GM12878 (cell line): Measurements from ENCODE around the gene MRPL27. TPM values are rescaled to one million over a fixed set of nuclear protein-coding genes. Genes with fewer than 3 reads are reported as not detected.
"Not testable (repeated sequence)": the region's sequence is repeated elsewhere in the genome, so short reads cannot be mapped to it uniquely, and the experiment has no call there.

ENCODE experiments used
- ATAC-seq: fragments of 200-7000 bp; cut with Tn5 transposase; 3 replicates; pipeline ENCODE4 v1.9.1; 2020; ENCODE audit warnings: mild to moderate bottlenecking, moderate library complexity
- BruUV-seq: library from RNA; stranded (reverse); fragments of 400-500 nt; replicated peaks from 2 replicates; lab custom pipeline; 2021; lab: Mats Ljungman, UMichigan
- CTCF ChIA-PET: fragments of 300-600 bp; sonication (Branson Sonifier 250); formaldehyde crosslinking; extraction: SDS; loops from one replicate; lab custom pipeline; 2021; ENCODE audit warnings: inconsistent platforms; lab: Yijun Ruan, JAX
- POLR2A ChIA-PET: fragments of 350-600 bp; formaldehyde crosslinking; extraction: SDS; loops from one replicate; lab custom pipeline; 2021; ENCODE audit warnings: inconsistent platforms; lab: Charles Lee
- RAD21 ChIA-PET: fragments of 300-600 bp; sonication (Branson Sonifier 250); formaldehyde crosslinking; loops from one replicate; lab custom pipeline; 2023; ENCODE audit warnings: antibody characterized with exemption; ENCODE audit not compliant: unreplicated experiment; lab: Charles Lee
- SMC1A ChIA-PET: fragments of 300-600 bp; sonication (Branson Sonifier 250); formaldehyde crosslinking; loops from one replicate; lab custom pipeline; 2023; ENCODE audit not compliant: unreplicated experiment, uncharacterized antibody; lab: Charles Lee
- DNase-seq: peaks from one replicate; pipeline ENCODE4 v3.0.0-alpha.2; 2011; ENCODE audit warnings: low read depth, low spot score
- FAIRE-seq: peaks from 3 replicates; lab custom pipeline; 2011; peaks lifted over from hg19 to GRCh38; lab: Jason Lieb, UNC
- H2AFZ ChIP-seq: 2 replicates; pipeline ENCODE4 v1.6.0; 2011; ENCODE audit warnings: low read depth, low read length, control low read depth; ENCODE audit not compliant: control insufficient read depth
- H3K27ac ChIP-seq: 2 replicates; pipeline ENCODE4 v1.5.1; 2011; ENCODE audit warnings: control low read depth; ENCODE audit not compliant: control insufficient read depth, insufficient read depth
- H3K27me3 ChIP-seq, 2 experiments: replicated peaks in 1 of 2; 2 replicates each; pipeline versions ENCODE4 v1.6.0 to v1.6.1; 2011; ENCODE audit warnings: low read length in 1 of 2; ENCODE audit not compliant: control insufficient read depth in 2 of 2, insufficient read depth in 2 of 2
- H3K36me3 ChIP-seq, 2 experiments: 2 replicates each; pipeline ENCODE4 v1.5.1; 2011; ENCODE audit warnings: low read length in 1 of 2; ENCODE audit not compliant: control insufficient read depth in 2 of 2, insufficient read depth in 2 of 2
- H3K4me1 ChIP-seq: 2 replicates; pipeline ENCODE4 v1.6.1; 2011; ENCODE audit warnings: mild to moderate bottlenecking, low read length, moderate library complexity, mixed read lengths; ENCODE audit not compliant: control insufficient read depth, insufficient read depth
- H3K4me2 ChIP-seq: 2 replicates; pipeline ENCODE4 v1.6.0; 2011; ENCODE audit warnings: control low read depth; ENCODE audit not compliant: control insufficient read depth, insufficient read depth
- H3K4me3 ChIP-seq: fragments of 200-600 bp; sonication (generic); 2 replicates; pipeline ENCODE4 v1.5.1; 2016
- H3K79me2 ChIP-seq: 2 replicates; pipeline ENCODE4 v1.6.0; 2011; ENCODE audit warnings: low read length; ENCODE audit not compliant: control insufficient read depth, insufficient read depth
- H3K9ac ChIP-seq: 2 replicates; pipeline ENCODE4 v1.8.0; 2011; ENCODE audit warnings: low read length, control low read depth, mixed read lengths; ENCODE audit not compliant: control insufficient read depth, insufficient read depth
- H3K9me3 ChIP-seq: replicated peaks from 3 replicates; pipeline ENCODE4 v1.5.1; 2011; ENCODE audit warnings: mild to moderate bottlenecking, low read length; ENCODE audit not compliant: control insufficient read depth, insufficient read depth
- H4K20me1 ChIP-seq: 2 replicates; pipeline ENCODE4 v1.6.0; 2011; ENCODE audit not compliant: control insufficient read depth, insufficient read depth
- SREBF2 ChIP-seq: IDR thresholded peaks from 2 replicates; pipeline ENCODE4 v1.6.1; 2012; ENCODE audit warnings: mild to moderate bottlenecking, low read length
- WGBS: methylation state at CpG from one replicate; pipeline ENCODE4 v1.1.6; 2016; ENCODE audit warnings: low lambda C conversion rate; ENCODE audit not compliant: insufficient replicate concordance, insufficient coverage; ENCODE audit errors: missing lambda C conversion rate; 5-methylcytosine and 5-hydroxymethylcytosine counted together
- in situ Hi-C: fragments of 300-500 bp; cut with MboI; formaldehyde crosslinking; loops from 9 replicates; pipeline ENCODE4 v1.14.3; 2018; ENCODE audit warnings: mixed read lengths
- intact Hi-C: fragments of 100-400 bp; cut with micrococcal nuclease; formaldehyde crosslinking; loops from one replicate; pipeline ENCODE4 v1.14.2; 2022; ENCODE audit not compliant: unreplicated experiment
- polyA plus RNA-seq, 11 experiments: library from polyadenylated mRNA; depleted of rRNA in 4 of 11; unstranded in 6 of 11; stranded (reverse) in 5 of 11; fragments of >200 nt; fragmentation: Nextera tagmentation in 4 of 11; fragmentation: Illumina TruSeq in 1 of 11; extraction: Ambion mirVana in 4 of 11; extraction: Trizol in 1 of 11; gene quantifications; 1 replicate in 1 of 11; 2 replicates in 10 of 11; pipeline versions ENCODE4 v1.2.1 to v1.2.3, GENCODE V29; 2011 to 2016; ENCODE audit warnings: inconsistent platforms in 2 of 11, missing spikeins in 2 of 11, low read depth in 1 of 11
- total RNA-seq, 4 experiments: library from RNA; depleted of rRNA in 3 of 4; stranded (reverse); fragments of >200 nt in 3 of 4; fragmentation: Illumina TruSeq in 1 of 4; extraction: Trizol in 1 of 4; gene quantifications; 2 replicates each; pipeline versions ENCODE4 v1.2.1 to v1.2.3, GENCODE V29; 2013 to 2021
- TF ChIP-seq, protein P1 (sequence below): fragments of 450-650 bp; IDR thresholded peaks from 2 replicates; pipeline ENCODE4 v1.6.1; 2017; ENCODE audit warnings: low read depth, mild to moderate bottlenecking, moderate library complexity
- TF ChIP-seq, protein P2 (sequence below): fragments of 450-650 bp; IDR thresholded peaks from 2 replicates; pipeline ENCODE4 v1.6.1; 2016; ENCODE audit warnings: mild to moderate bottlenecking

Gene MRPL27
- total and polyA plus RNA-seq, 10 of the 15 experiments (the other 5 are each of a cell fraction or from before 2014, with no cell fraction given), result 83.0 to 390 (median 131) TPM

DNA sequence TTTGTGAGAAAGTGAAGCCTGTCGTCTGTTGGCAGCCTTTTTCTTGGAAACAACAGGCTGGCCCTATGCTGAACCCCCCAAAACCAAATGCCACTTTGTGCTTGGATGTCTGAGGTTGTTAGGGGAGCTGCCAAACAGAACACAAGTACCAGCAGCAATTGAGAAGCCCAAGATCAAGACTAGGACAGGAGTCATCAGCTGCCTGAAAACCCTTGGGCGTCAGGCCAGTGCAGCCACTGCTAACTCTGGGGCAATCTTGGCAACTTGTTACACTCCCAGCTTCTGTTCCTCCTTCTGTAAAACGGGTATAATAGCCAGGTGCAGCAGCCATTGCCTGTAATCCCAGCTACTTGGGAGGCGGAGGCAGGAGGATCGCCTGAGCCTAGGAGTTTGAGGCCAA, 33.6 kb upstream of the MRPL27 start:
- Histone ChIP-seq H3K36me3 (no peaks in the 10 kb centered on the region), H3K9me3 (no peaks in the 10 kb centered on the region), H3K27me3 (no peaks in the 10 kb centered on the region), H3K9ac (no peak overlapping the region), H3K4me3 (no peak overlapping the region), H3K4me1 (no peaks in the 10 kb centered on the region), H3K27ac (no peak overlapping the region), H2AFZ (no peak overlapping the region), H3K79me2 (no peaks in the 10 kb centered on the region), H3K4me2 (no peak overlapping the region), H4K20me1 (no peaks in the 10 kb centered on the region)
- ChIA-PET SMC1A (interaction anchor here (1.0 kb wide), 1 partner anchor 9 kb away, joined by 4 read pairs; no protein-coding TSS in a partner anchor), RAD21 (no interaction called here), POLR2A (interaction anchor here (0.6 to 1.0 kb wide), 2 partner anchors 8 to 655 kb away, joined by 3 to 5 read pairs; no protein-coding TSS in a partner anchor), CTCF (interaction anchor here (0.6 to 5.5 kb wide), 3 partner anchors 9 to 220 kb away, joined by 3 to 43 read pairs (median 6); partner anchors contain the start of gene LRRC59)
- BruUV-seq, result no TSS peak
- FAIRE-seq, result no peak
- 36% methylated on average over 5 of the region's 5 CpGs for WGBS
- intact Hi-C loops (no loop called here), in situ Hi-C loops (no loop called here)
- DNase-seq, result no peak
- no peak for ATAC-seq
- TF ChIP-seq SREBF2, result no peak
- TF ChIP-seq, protein P1, sequence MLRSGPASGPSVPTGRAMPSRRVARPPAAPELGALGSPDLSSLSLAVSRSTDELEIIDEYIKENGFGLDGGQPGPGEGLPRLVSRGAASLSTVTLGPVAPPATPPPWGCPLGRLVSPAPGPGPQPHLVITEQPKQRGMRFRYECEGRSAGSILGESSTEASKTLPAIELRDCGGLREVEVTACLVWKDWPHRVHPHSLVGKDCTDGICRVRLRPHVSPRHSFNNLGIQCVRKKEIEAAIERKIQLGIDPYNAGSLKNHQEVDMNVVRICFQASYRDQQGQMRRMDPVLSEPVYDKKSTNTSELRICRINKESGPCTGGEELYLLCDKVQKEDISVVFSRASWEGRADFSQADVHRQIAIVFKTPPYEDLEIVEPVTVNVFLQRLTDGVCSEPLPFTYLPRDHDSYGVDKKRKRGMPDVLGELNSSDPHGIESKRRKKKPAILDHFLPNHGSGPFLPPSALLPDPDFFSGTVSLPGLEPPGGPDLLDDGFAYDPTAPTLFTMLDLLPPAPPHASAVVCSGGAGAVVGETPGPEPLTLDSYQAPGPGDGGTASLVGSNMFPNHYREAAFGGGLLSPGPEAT, result no peak
- TF ChIP-seq, protein P2, sequence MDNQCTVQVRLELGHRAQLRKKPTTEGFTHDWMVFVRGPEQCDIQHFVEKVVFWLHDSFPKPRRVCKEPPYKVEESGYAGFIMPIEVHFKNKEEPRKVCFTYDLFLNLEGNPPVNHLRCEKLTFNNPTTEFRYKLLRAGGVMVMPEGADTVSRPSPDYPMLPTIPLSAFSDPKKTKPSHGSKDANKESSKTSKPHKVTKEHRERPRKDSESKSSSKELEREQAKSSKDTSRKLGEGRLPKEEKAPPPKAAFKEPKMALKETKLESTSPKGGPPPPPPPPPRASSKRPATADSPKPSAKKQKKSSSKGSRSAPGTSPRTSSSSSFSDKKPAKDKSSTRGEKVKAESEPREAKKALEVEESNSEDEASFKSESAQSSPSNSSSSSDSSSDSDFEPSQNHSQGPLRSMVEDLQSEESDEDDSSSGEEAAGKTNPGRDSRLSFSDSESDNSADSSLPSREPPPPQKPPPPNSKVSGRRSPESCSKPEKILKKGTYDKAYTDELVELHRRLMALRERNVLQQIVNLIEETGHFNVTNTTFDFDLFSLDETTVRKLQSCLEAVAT, result no peak

DNA sequence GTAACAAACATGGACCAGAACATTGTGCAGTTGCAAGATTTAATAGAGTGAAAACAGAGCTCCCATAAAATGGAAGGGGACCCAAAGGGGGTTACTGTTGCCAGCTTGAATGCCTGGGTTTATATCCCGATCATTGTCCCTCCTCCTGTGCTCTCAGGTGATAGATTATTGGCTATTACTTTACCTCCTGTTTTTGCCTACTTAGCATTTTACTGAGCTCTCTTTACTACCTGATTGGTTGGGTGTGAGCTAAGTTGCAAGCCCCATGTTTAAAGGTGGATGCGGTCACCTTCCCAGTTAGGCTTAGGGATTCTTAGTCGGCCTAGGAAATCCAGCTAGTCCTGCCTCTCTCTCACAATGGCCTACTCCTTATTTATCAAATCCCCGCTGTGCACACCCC, 32.4 kb upstream of the MRPL27 start:
- H3K36me3 ChIP-seq, H3K27ac ChIP-seq, DNase-seq, RAD21 ChIA-PET, H4K20me1 ChIP-seq, ATAC-seq, H3K9me3 ChIP-seq, H3K4me3 ChIP-seq, H3K9ac ChIP-seq, H3K4me2 ChIP-seq, POLR2A ChIA-PET, BruUV-seq, H3K27me3 ChIP-seq, FAIRE-seq, intact Hi-C loops, H2AFZ ChIP-seq, H3K79me2 ChIP-seq, H3K4me1 ChIP-seq, in situ Hi-C loops: not testable (repeated sequence)
- SMC1A ChIA-PET, result interaction anchor here (0.9 to 1.3 kb wide), 2 partner anchors 9 to 11 kb away, joined by 3 to 4 read pairs; no protein-coding TSS in a partner anchor
- CTCF ChIA-PET, result interaction anchor here (1.0 to 5.5 kb wide), 3 partner anchors 8 to 97 kb away, joined by 3 to 43 read pairs (median 3); partner anchors contain the start of gene LRRC59
- WGBS, result 29% methylated on average over 4 of the region's 4 CpGs

DNA sequence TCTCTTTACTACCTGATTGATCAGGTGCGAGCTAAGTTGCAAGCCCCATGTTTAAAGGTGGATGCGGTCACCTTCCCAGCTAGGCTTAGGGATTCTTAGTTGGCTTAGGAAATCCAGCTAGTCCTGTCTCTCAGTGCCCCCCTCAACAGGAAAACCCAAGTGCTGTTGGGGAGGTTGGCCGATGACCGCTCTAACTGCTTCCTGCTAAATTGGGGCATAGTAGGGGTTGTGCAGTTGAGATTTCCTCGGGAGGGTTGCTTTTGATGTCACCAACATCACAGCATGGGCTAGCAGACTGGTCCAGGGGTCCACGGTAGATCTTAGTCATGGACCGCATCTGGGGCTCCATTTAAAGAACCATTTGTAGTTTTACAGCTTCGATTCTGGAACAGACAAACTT, 26.6 kb upstream of the MRPL27 start:
- in situ Hi-C loops, result not testable (repeated sequence)

More for the DNA sequence above, 26.6 kb upstream of the MRPL27 start:
- H3K4me1 ChIP-seq, H4K20me1 ChIP-seq, H3K27ac ChIP-seq, intact Hi-C loops, H3K9me3 ChIP-seq, BruUV-seq, H3K36me3 ChIP-seq, POLR2A ChIA-PET, H2AFZ ChIP-seq, DNase-seq, H3K4me2 ChIP-seq, H3K9ac ChIP-seq, FAIRE-seq, H3K27me3 ChIP-seq, ATAC-seq, H3K4me3 ChIP-seq: not testable (repeated sequence)
- WGBS, result 82% methylated on average over 8 of the region's 8 CpGs
- SMC1A ChIA-PET, result interaction anchor here (4.6 kb wide), 1 partner anchor 38 kb away, joined by 26 read pairs; no protein-coding TSS in a partner anchor
- H3K79me2 ChIP-seq, result peaks cover 30% of the 10 kb centered on the region
- CTCF ChIA-PET, result interaction anchor here (0.8 to 5.7 kb wide), 3 partner anchors 26 to 76 kb away, joined by 4 to 83 read pairs (median 45); partner anchors contain the start of gene ACSF2
- RAD21 ChIA-PET, result interaction anchor here (4.2 kb wide), 1 partner anchor 27 kb away, joined by 20 read pairs; the partner anchor contains the start of gene ACSF2
